ENCODE measurements around the gene NRSN2.
"Not testable (repeated sequence)": the region's sequence is repeated elsewhere in the genome, so short reads cannot be mapped to it uniquely, and the experiment has no call there.

The NRSN2 gene

DNA sequence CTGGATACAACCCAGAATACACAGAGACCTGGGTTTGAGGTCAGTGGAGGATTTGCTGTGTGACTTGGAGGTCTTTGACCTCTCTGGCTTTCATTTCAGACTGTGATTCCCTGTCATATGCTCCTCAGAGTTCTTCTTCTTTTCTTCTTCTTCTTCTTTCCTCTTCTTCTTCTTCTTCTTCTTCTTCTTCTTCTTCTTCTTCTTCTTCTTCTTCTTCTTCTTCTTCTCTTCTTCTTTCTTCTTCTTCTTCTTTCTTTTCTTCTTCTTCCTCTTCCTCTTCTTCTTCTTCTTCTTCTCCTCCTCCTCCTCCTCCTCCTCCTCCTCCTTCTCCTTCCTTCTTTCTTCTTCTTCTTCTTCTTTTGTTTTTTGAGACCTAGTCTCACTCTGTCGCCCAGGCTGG, 10.9 kb upstream of the NRSN2 start:
- not testable (repeated sequence) for H2BK5ac ChIP-seq (ENCODE audit: low read depth, low read length, poor library complexity); H2AFZ ChIP-seq (ENCODE audit: insufficient read depth, low read length, poor library complexity); H3K9ac ChIP-seq (ENCODE audit: low read length); H3K23ac ChIP-seq (ENCODE audit: low read length); H3K14ac ChIP-seq (ENCODE audit: low read length); H3K79me1 ChIP-seq (ENCODE audit: low read length); H3K79me2 ChIP-seq (ENCODE audit: control insufficient read depth, insufficient read depth, low read length, poor library complexity); H3K9me3 ChIP-seq (ENCODE audit: insufficient read depth, low read depth, low read length); H3K18ac ChIP-seq (ENCODE audit: low read length); H4K8ac ChIP-seq (ENCODE audit: low read depth, low read length); H3K4me1 ChIP-seq (ENCODE audit: control insufficient read depth in 1 of 2, insufficient read depth in 2 of 2, low read length in 2 of 2); H3K27ac ChIP-seq (ENCODE audit: low read depth, low read length); H4K12ac ChIP-seq (ENCODE audit: low read depth, low read length); H2BK12ac ChIP-seq (ENCODE audit: low read length); H2BK120ac ChIP-seq (ENCODE audit: insufficient read depth, low read length, poor library complexity); H3K27me3 ChIP-seq (ENCODE audit: insufficient read depth, low read length); H3K36me3 ChIP-seq (ENCODE audit: control insufficient read depth in 1 of 2, insufficient read depth in 2 of 2, low read length in 2 of 2); H3K4me2 ChIP-seq (ENCODE audit: low read length); H4K91ac ChIP-seq (ENCODE audit: low read depth, low read length); H3K4ac ChIP-seq (ENCODE audit: low read depth, low read length); H2AK5ac ChIP-seq (ENCODE audit: low read length); DNase-seq; H3K4me3 ChIP-seq (ENCODE audit: low read depth, low read length)
- no CpG with 5 or more reads among the region's 1 CpG for WGBS (ENCODE audit: extremely low coverage, insufficient coverage, insufficient read length)

DNA sequence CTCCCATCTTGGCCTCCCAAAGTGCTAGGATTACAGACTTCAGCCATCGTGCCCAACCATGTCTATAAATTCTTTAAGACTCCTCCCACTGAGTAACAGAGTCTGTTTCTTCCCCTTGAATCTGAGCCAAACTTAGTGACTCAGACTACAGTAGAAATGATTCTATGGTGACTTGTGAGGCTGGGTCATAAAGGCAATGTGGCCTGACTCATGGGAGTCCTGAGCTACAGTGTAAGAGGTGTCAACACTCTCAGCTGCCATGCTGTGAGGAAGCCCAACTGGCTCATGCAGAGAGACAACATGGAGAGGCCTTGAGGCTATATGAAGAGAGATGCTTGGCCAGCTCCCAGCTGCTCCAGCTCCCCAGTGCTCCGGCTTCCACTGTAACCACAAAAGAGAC, 5.2 kb upstream of the NRSN2 start:
- no peak overlapping the region for H3K27ac ChIP-seq (ENCODE audit: low read depth, low read length)
- no CpG with 5 or more reads among the region's 2 CpGs for WGBS (ENCODE audit: extremely low coverage, insufficient coverage, insufficient read length)
- no peak overlapping the region for H3K23ac ChIP-seq (ENCODE audit: low read length)
- H3K9ac ChIP-seq (ENCODE audit: low read length), result no peak overlapping the region
- no peak overlapping the region for H3K4me2 ChIP-seq (ENCODE audit: low read length)
- H3K36me3 ChIP-seq (ENCODE audit: control insufficient read depth in 1 of 2, insufficient read depth in 2 of 2, low read length in 2 of 2), result no peaks in the 10 kb centered on the region
- H3K27me3 ChIP-seq (ENCODE audit: insufficient read depth, low read length), result no peaks in the 10 kb centered on the region
- peak in 1 of 2 donors; percentile 26 for DNase-seq
- H2BK5ac ChIP-seq (ENCODE audit: low read depth, low read length, poor library complexity), result no peak overlapping the region
- H3K79me1 ChIP-seq (ENCODE audit: low read length), result peaks cover 1% of the 10 kb centered on the region
- no peak overlapping the region for H3K18ac ChIP-seq (ENCODE audit: low read length)
- H4K91ac ChIP-seq (ENCODE audit: low read depth, low read length), result no peak overlapping the region
- H4K8ac ChIP-seq (ENCODE audit: low read depth, low read length), result no peak overlapping the region
- no peak overlapping the region for H3K4ac ChIP-seq (ENCODE audit: low read depth, low read length)
- peaks cover under 1% of the 10 kb centered on the region for H3K79me2 ChIP-seq (ENCODE audit: control insufficient read depth, insufficient read depth, low read length, poor library complexity)
- no peak overlapping the region for H2BK120ac ChIP-seq (ENCODE audit: insufficient read depth, low read length, poor library complexity)
- no peaks in the 10 kb centered on the region for H3K9me3 ChIP-seq (ENCODE audit: insufficient read depth, low read depth, low read length)
- H3K4me1 ChIP-seq (ENCODE audit: control insufficient read depth in 1 of 2, insufficient read depth in 2 of 2, low read length in 2 of 2), result peaks cover 0 to 3% of the 10 kb centered on the region in 2 experiments
- no peak overlapping the region for H3K4me3 ChIP-seq (ENCODE audit: low read depth, low read length)
- H4K12ac ChIP-seq (ENCODE audit: low read depth, low read length), result no peak overlapping the region
- no peak overlapping the region for H2BK12ac ChIP-seq (ENCODE audit: low read length)
- H2AK5ac ChIP-seq (ENCODE audit: low read length), result no peak overlapping the region
- H3K14ac ChIP-seq (ENCODE audit: low read length), result no peak overlapping the region
- H2AFZ ChIP-seq (ENCODE audit: insufficient read depth, low read length, poor library complexity), result no peak overlapping the region

DNA sequence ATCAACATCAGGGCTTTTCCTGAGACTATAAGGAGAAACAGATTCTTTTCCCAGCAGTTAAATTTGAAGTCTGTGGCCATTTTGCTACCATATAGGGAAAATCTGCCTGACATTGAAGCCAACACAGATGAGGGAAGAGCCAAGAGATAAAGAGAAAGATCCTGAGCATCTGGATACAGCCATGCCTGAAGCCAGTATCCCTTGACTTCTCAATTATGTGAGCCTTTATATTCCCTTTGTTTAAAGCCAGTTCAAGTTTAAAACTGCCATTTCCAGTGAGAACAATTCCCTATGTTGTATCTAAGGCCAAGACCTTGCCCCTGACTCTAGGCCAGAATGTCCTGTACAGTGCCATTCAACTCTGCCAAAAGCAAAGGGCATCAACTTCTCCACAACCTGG, 3.8 kb upstream of the NRSN2 start:
- Histone ChIP-seq H3K9me3 (ENCODE audit: insufficient read depth, low read depth, low read length) (no peaks in the 10 kb centered on the region), H3K4me3 (ENCODE audit: low read depth, low read length) (no peak overlapping the region), H4K8ac (ENCODE audit: low read depth, low read length) (no peak overlapping the region), H3K27me3 (ENCODE audit: insufficient read depth, low read length) (no peaks in the 10 kb centered on the region), H3K79me1 (ENCODE audit: low read length) (peaks cover 11% of the 10 kb centered on the region), H2BK12ac (ENCODE audit: low read length) (no peak overlapping the region), H4K12ac (ENCODE audit: low read depth, low read length) (no peak overlapping the region), H3K4ac (ENCODE audit: low read depth, low read length) (no peak overlapping the region), H3K4me2 (ENCODE audit: low read length) (no peak overlapping the region), H3K36me3 (ENCODE audit: control insufficient read depth in 1 of 2, insufficient read depth in 2 of 2, low read length in 2 of 2) (no peaks in the 10 kb centered on the region), H4K91ac (ENCODE audit: low read depth, low read length) (no peak overlapping the region), H3K23ac (ENCODE audit: low read length) (no peak overlapping the region), H3K79me2 (ENCODE audit: control insufficient read depth, insufficient read depth, low read length, poor library complexity) (peaks cover 5% of the 10 kb centered on the region), H3K27ac (ENCODE audit: low read depth, low read length) (no peak overlapping the region), H2AK5ac (ENCODE audit: low read length) (no peak overlapping the region), H3K18ac (ENCODE audit: low read length) (no peak overlapping the region), H2AFZ (ENCODE audit: insufficient read depth, low read length, poor library complexity) (no peak overlapping the region), H2BK5ac (ENCODE audit: low read depth, low read length, poor library complexity) (no peak overlapping the region), H2BK120ac (ENCODE audit: insufficient read depth, low read length, poor library complexity) (no peak overlapping the region), H3K9ac (ENCODE audit: low read length) (no peak overlapping the region), H3K4me1 (ENCODE audit: control insufficient read depth in 1 of 2, insufficient read depth in 2 of 2, low read length in 2 of 2) (peaks cover 0 to 3% of the 10 kb centered on the region in 2 experiments), H3K14ac (ENCODE audit: low read length) (no peak overlapping the region)
- no peak for DNase-seq

DNA sequence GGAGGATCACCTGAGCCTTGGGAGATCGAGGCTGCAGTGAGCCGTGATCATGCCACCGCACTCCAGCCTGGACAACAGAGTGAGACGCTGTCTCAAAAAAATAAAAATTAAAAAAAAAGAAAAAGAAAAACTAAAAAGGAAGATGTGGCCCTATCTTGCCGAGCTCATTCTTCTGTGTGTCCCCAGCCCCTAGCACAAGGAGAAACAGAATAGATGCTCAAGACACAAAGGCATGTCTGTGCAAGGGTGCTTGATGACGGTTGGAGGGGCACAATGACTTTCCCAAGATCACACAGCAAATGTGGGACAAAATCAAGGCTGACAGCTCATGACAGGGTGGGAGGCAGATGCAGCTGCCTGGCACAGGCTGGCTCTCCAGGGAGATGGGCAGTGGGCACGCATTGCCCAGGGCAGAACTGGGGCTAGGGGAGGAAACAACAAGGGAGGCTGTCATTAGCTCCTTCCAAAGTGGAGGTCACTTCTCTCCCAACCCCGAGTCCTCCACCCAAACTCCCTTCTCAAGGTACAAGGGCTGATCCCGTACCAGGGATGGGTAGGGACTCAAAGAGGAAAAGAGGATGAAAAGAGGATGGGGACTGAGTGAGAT, 775 bp upstream of the NRSN2 start:
- H3K4ac ChIP-seq (ENCODE audit: low read depth, low read length), result no peak overlapping the region
- H3K9ac ChIP-seq (ENCODE audit: low read length), result no peak overlapping the region
- H2AK5ac ChIP-seq (ENCODE audit: low read length), result no peak overlapping the region
- H3K14ac ChIP-seq (ENCODE audit: low read length), result no peak overlapping the region
- peaks cover 0 to 6% of the 10 kb centered on the region in 2 experiments for H3K4me1 ChIP-seq (ENCODE audit: control insufficient read depth in 1 of 2, insufficient read depth in 2 of 2, low read length in 2 of 2)
- peaks cover 11% of the 10 kb centered on the region for H3K79me1 ChIP-seq (ENCODE audit: low read length)
- no peak overlapping the region for H3K23ac ChIP-seq (ENCODE audit: low read length)
- H4K8ac ChIP-seq (ENCODE audit: low read depth, low read length), result no peak overlapping the region
- H2BK120ac ChIP-seq (ENCODE audit: insufficient read depth, low read length, poor library complexity), result no peak overlapping the region
- H3K79me2 ChIP-seq (ENCODE audit: control insufficient read depth, insufficient read depth, low read length, poor library complexity), result peaks cover 5% of the 10 kb centered on the region
- DNase-seq, result no peak
- H3K27me3 ChIP-seq (ENCODE audit: insufficient read depth, low read length), result no peaks in the 10 kb centered on the region
- H2BK12ac ChIP-seq (ENCODE audit: low read length), result no peak overlapping the region
- no CpG with 5 or more reads among the region's 9 CpGs for WGBS (ENCODE audit: extremely low coverage, insufficient coverage, insufficient read length)
- no peak overlapping the region for H3K18ac ChIP-seq (ENCODE audit: low read length)
- H3K4me2 ChIP-seq (ENCODE audit: low read length), result peak overlapping the region; percentile 81
- peak overlapping the region; percentile 6 for H2AFZ ChIP-seq (ENCODE audit: insufficient read depth, low read length, poor library complexity)
- H3K27ac ChIP-seq (ENCODE audit: low read depth, low read length), result no peak overlapping the region
- H3K4me3 ChIP-seq (ENCODE audit: low read depth, low read length), result no peak overlapping the region
- H3K36me3 ChIP-seq (ENCODE audit: control insufficient read depth in 1 of 2, insufficient read depth in 2 of 2, low read length in 2 of 2), result peaks cover 4 to 6% of the 10 kb centered on the region in 2 experiments
- no peak overlapping the region for H4K12ac ChIP-seq (ENCODE audit: low read depth, low read length)
- H3K9me3 ChIP-seq (ENCODE audit: insufficient read depth, low read depth, low read length), result no peaks in the 10 kb centered on the region
- H4K91ac ChIP-seq (ENCODE audit: low read depth, low read length), result no peak overlapping the region
- H2BK5ac ChIP-seq (ENCODE audit: low read depth, low read length, poor library complexity), result no peak overlapping the region

Data from trophoblast cell (in vitro differentiated cells and primary cell).